IMR-90 (cell line): ENCODE data around the gene YWHAG.

Experiments used
- POLR2A ChIP-seq: IDR thresholded peaks from 2 replicates; pipeline ENCODE4 v1.6.1; 2012; ENCODE audit warnings: mild to moderate bottlenecking, low read depth, low read length
- TF ChIP-seq, protein P1 (sequence below): conservative IDR thresholded peaks from 2 replicates; pipeline ENCODE4 v1.5.1; 2012; ENCODE audit warnings: mild to moderate bottlenecking, low read depth, low read length, improper control_type of control experiment

DNA sequence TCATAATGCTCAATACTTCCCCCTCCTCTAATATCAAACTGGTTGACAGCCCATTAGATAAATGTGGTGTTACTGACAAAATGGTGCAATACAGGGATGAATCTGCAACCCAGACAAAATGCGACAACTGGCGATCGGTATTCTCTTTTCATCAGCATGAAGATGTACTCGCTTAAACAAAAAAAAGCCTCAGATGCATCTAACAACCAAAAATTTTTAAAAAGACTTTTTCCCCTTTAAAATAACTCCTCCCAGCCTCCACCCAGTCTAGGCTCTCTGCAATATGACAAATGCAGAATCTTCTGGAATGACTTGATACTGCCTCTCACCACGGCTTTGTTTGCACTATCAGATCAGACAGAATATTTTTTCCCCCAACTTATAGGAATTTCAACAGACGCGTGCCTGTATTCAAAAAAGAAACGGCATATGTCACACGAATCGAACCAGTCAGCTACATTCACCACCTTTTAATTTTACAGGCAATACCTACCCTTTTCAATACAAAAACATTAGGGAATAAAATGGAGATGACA lies 1.2 kb downstream of the YWHAG start:
- TF ChIP-seq, protein P1, sequence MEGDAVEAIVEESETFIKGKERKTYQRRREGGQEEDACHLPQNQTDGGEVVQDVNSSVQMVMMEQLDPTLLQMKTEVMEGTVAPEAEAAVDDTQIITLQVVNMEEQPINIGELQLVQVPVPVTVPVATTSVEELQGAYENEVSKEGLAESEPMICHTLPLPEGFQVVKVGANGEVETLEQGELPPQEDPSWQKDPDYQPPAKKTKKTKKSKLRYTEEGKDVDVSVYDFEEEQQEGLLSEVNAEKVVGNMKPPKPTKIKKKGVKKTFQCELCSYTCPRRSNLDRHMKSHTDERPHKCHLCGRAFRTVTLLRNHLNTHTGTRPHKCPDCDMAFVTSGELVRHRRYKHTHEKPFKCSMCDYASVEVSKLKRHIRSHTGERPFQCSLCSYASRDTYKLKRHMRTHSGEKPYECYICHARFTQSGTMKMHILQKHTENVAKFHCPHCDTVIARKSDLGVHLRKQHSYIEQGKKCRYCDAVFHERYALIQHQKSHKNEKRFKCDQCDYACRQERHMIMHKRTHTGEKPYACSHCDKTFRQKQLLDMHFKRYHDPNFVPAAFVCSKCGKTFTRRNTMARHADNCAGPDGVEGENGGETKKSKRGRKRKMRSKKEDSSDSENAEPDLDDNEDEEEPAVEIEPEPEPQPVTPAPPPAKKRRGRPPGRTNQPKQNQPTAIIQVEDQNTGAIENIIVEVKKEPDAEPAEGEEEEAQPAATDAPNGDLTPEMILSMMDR = no peak
- TF ChIP-seq POLR2A = no peak
